Mammary epithelial cell (primary cell): ENCODE results near the gene BAIAP3.

ENCODE experiments used
- CTCF ChIP-seq, 2 donors: IDR thresholded peaks in 1 of 2; conservative IDR thresholded peaks in 1 of 2; 2 replicates each; pipeline ENCODE4 v1.5.1; 2011 to 2012; ENCODE audit warnings: inconsistent platforms in 2 of 2, low read length in 2 of 2, mild to moderate bottlenecking in 2 of 2, control low read depth in 1 of 2, low read depth in 1 of 2; ENCODE audit not compliant: insufficient read depth in 1 of 2; ENCODE audit errors: extremely low read depth in 1 of 2
- EZH2 ChIP-seq: IDR thresholded peaks from 2 replicates; pipeline ENCODE4 v1.6.1; 2012; ENCODE audit warnings: low read length, inconsistent platforms, borderline replicate concordance

GRCh38 chr16:1351215-1351581 lies 17.8 kb downstream of the BAIAP3 start:
- TF ChIP-seq CTCF (conservative IDR thresholded peaks at IDR 0.05 in 1 of 2, IDR thresholded peaks at IDR 0.05 in 1 of 2; ENCODE audit: extremely low read depth in 1 of 2, insufficient read depth in 1 of 2, low read depth in 1 of 2, low read length in 2 of 2) (no peak), EZH2 (no peak)
